Activated CD4-positive, alpha-beta memory T cell treated with anti-CD3 and anti-CD28 coated beads, Interleukin-2, amount 10 ng/mL, durations not matched to agents 7 days and 5 days (primary cell): ENCODE results near the gene SRPRB. TPM values are rescaled to one million over a fixed set of nuclear protein-coding genes. Genes with fewer than 3 reads are reported as not detected.

ENCODE experiments used
- CTCF ChIA-PET: fragments of 350-600 bp; sonication (Branson Sonifier 250); formaldehyde crosslinking; loops from one replicate; lab custom pipeline; 2021; ENCODE audit warnings: antibody characterized with exemption, inconsistent platforms; lab: Charles Lee
- POLR2A ChIA-PET: fragments of 350-600 bp; sonication (Branson Sonifier 250); formaldehyde crosslinking; loops from one replicate; lab custom pipeline; 2021; ENCODE audit warnings: antibody characterized with exemption; lab: Charles Lee
- DNase-seq: peaks from one replicate; pipeline ENCODE4 v3.0.0-alpha.2; 2020
- H3K27ac Mint-ChIP-seq: one replicate; pipeline ENCODE4 v1.8.0; 2021; ENCODE audit warnings: mild to moderate bottlenecking, mixed read lengths
- H3K27me3 Mint-ChIP-seq: one replicate; pipeline ENCODE4 v1.8.0; 2021; ENCODE audit warnings: mixed read lengths
- H3K36me3 Mint-ChIP-seq: one replicate; pipeline ENCODE4 v1.8.0; 2021; ENCODE audit warnings: low read depth, mixed read lengths
- H3K4me1 Mint-ChIP-seq: one replicate; pipeline ENCODE4 v1.8.0; 2021; ENCODE audit warnings: mixed read lengths
- H3K4me3 Mint-ChIP-seq: one replicate; pipeline ENCODE4 v1.8.0; 2021; ENCODE audit warnings: mild to moderate bottlenecking, mixed read lengths
- H3K9me3 Mint-ChIP-seq: one replicate; pipeline ENCODE4 v1.8.0; 2021; ENCODE audit warnings: mixed read lengths
- total RNA-seq, 2 experiments: library from RNA; stranded (reverse); gene quantifications; one replicate each; pipeline ENCODE4 v1.2.3, GENCODE V29; 2021

The SRPRB gene
- 10 to 100 TPM; 44.5 to 46.8 TPM for total RNA-seq

GRCh38 chr3:133805702-133806475, at the start of gene SRPRB:
SRPRB (plus strand) TSS chr3:133805815; CDS start chr3:133805849, 34 bp downstream.
- H3K9me3 Mint-ChIP-seq = no peaks in the 10 kb centered on the region
- H3K27me3 Mint-ChIP-seq = peaks cover 3% of the 10 kb centered on the region
- H3K4me1 Mint-ChIP-seq = peaks cover 35% of the 10 kb centered on the region
- ChIA-PET CTCF (interaction anchor here (1.5 to 1.6 kb wide), 2 partner anchors 11 to 12 kb away, joined by 5 to 8 read pairs; no protein-coding TSS in a partner anchor), POLR2A (interaction anchor here (1.1 to 2.7 kb wide), 2 partner anchors 11 to 144 kb away, joined by 4 to 14 read pairs; partner anchors contain the start of gene TOPBP1)
- DNase-seq = peak; percentile 96
- H3K27ac Mint-ChIP-seq = peak within 1 kb of the TSS; percentile 89
- peaks cover 29% of the 10 kb centered on the region for H3K36me3 Mint-ChIP-seq
- peak within 1 kb of the TSS; percentile 98 for H3K4me3 Mint-ChIP-seq

- peaks cover 2% of the 10 kb centered on the region for H3K4me1 Mint-ChIP-seq
- no peak overlapping the region for H3K4me3 Mint-ChIP-seq
- H3K27ac Mint-ChIP-seq = no peak overlapping the region
- H3K9me3 Mint-ChIP-seq = no peaks in the 10 kb centered on the region
- POLR2A ChIA-PET = no interaction called here
- DNase-seq = no peak
- H3K36me3 Mint-ChIP-seq = no peaks in the 10 kb centered on the region
- CTCF ChIA-PET = no interaction called here
- peaks cover 9% of the 10 kb centered on the region for H3K27me3 Mint-ChIP-seq
These were observed 48.6 kb upstream of the SRPRB start for GRCh38 chr3:133756716-133757694.

GRCh38 chr3:133757701-133758567, 47.7 kb upstream of the SRPRB start:
- Mint-ChIP-seq H3K4me3 (no peak overlapping the region), H3K4me1 (peaks cover 2% of the 10 kb centered on the region), H3K9me3 (no peaks in the 10 kb centered on the region), H3K27ac (no peak overlapping the region), H3K36me3 (no peaks in the 10 kb centered on the region), H3K27me3 (peaks cover 12% of the 10 kb centered on the region)
- POLR2A ChIA-PET = no interaction called here
- CTCF ChIA-PET = no interaction called here
- DNase-seq = no peak

- Mint-ChIP-seq H3K9me3 (no peaks in the 10 kb centered on the region), H3K27ac (no peak overlapping the region), H3K4me3 (no peak overlapping the region), H3K36me3 (no peaks in the 10 kb centered on the region), H3K4me1 (peaks cover 2% of the 10 kb centered on the region), H3K27me3 (peaks cover 13% of the 10 kb centered on the region)
- POLR2A ChIA-PET = no interaction called here
- CTCF ChIA-PET = no interaction called here
- no peak for DNase-seq
These were observed 47.1 kb upstream of the SRPRB start for GRCh38 chr3:133758568-133758928.

GRCh38 chr3:133758964-133759739, 46.5 kb upstream of the SRPRB start:
- Mint-ChIP-seq H3K27me3 (peaks cover 13% of the 10 kb centered on the region), H3K4me1 (peaks cover 2% of the 10 kb centered on the region), H3K4me3 (no peak overlapping the region), H3K36me3 (no peaks in the 10 kb centered on the region), H3K27ac (no peak overlapping the region), H3K9me3 (no peaks in the 10 kb centered on the region)
- DNase-seq = no peak
- CTCF ChIA-PET = no interaction called here
- POLR2A ChIA-PET = no interaction called here

- Mint-ChIP-seq H3K36me3 (no peaks in the 10 kb centered on the region), H3K4me1 (peaks cover 2% of the 10 kb centered on the region), H3K4me3 (no peak overlapping the region), H3K9me3 (no peaks in the 10 kb centered on the region), H3K27ac (no peak overlapping the region), H3K27me3 (peaks cover 14% of the 10 kb centered on the region)
- ChIA-PET POLR2A (no interaction called here), CTCF (interaction anchor here (0.9 kb wide), 1 partner anchor 14 kb away, joined by 3 read pairs; no protein-coding TSS in a partner anchor)
- no peak for DNase-seq
These were observed 45.8 kb upstream of the SRPRB start for GRCh38 chr3:133759740-133760305.

- no peak overlapping the region for H3K27ac Mint-ChIP-seq
- H3K9me3 Mint-ChIP-seq = no peaks in the 10 kb centered on the region
- peaks cover 2% of the 10 kb centered on the region for H3K4me1 Mint-ChIP-seq
- DNase-seq = no peak
- peaks cover 17% of the 10 kb centered on the region for H3K27me3 Mint-ChIP-seq
- no peak overlapping the region for H3K4me3 Mint-ChIP-seq
- ChIA-PET CTCF (no interaction called here), POLR2A (no interaction called here)
- no peaks in the 10 kb centered on the region for H3K36me3 Mint-ChIP-seq
These were observed 44.7 kb upstream of the SRPRB start for GRCh38 chr3:133760916-133761315.

- Mint-ChIP-seq H3K36me3 (no peaks in the 10 kb centered on the region), H3K27ac (no peak overlapping the region), H3K27me3 (peaks cover 23% of the 10 kb centered on the region), H3K4me1 (peaks cover 2% of the 10 kb centered on the region), H3K4me3 (no peak overlapping the region), H3K9me3 (no peaks in the 10 kb centered on the region)
- ChIA-PET POLR2A (no interaction called here), CTCF (no interaction called here)
- DNase-seq = no peak
These were observed 43.8 kb upstream of the SRPRB start for GRCh38 chr3:133761605-133762484.

GRCh38 chr3:133762539-133762938, 43.1 kb upstream of the SRPRB start:
- DNase-seq = no peak
- Mint-ChIP-seq H3K27me3 (peaks cover 23% of the 10 kb centered on the region), H3K9me3 (no peaks in the 10 kb centered on the region), H3K36me3 (no peaks in the 10 kb centered on the region), H3K27ac (no peak overlapping the region), H3K4me3 (no peak overlapping the region), H3K4me1 (peaks cover 2% of the 10 kb centered on the region)
- ChIA-PET CTCF (no interaction called here), POLR2A (no interaction called here)

- H3K27me3 Mint-ChIP-seq = peaks cover 27% of the 10 kb centered on the region
- ChIA-PET CTCF (no interaction called here), POLR2A (no interaction called here)
- H3K9me3 Mint-ChIP-seq = no peaks in the 10 kb centered on the region
- no peaks in the 10 kb centered on the region for H3K4me1 Mint-ChIP-seq
- DNase-seq = no peak
- H3K4me3 Mint-ChIP-seq = no peak overlapping the region
- H3K27ac Mint-ChIP-seq = no peak overlapping the region
- no peaks in the 10 kb centered on the region for H3K36me3 Mint-ChIP-seq
These were observed 41.6 kb upstream of the SRPRB start for GRCh38 chr3:133763797-133764683.
